Neural progenitor cell (in vitro differentiated cells): ENCODE measurements around the gene ZFAND5.

Experiments used
- CTCF ChIP-seq: fragments of 200-600 bp; sonication (generic); IDR thresholded peaks from 2 replicates; pipeline ENCODE4 v1.5.1; 2017; ENCODE audit warnings: antibody characterized with exemption, mild to moderate bottlenecking
- EZH2 ChIP-seq: fragments of 200-600 bp; sonication (generic); IDR thresholded peaks from 2 replicates; pipeline ENCODE4 v1.6.1; 2017; ENCODE audit warnings: antibody characterized with exemption, mild to moderate bottlenecking, moderate library complexity

- TF ChIP-seq EZH2 (no peak), CTCF (no peak)
Measured at GRCh38 chr9:72390907-72391306, 25.9 kb upstream of the ZFAND5 start.
